Stimulated activated CD8-positive, alpha-beta memory T cell treated with anti-CD3 and anti-CD28 coated beads, Interleukin-7, amount 100 ng/mL, for 1 hour (primary cell): ENCODE results near the gene NANOG.
"Not testable (repeated sequence)": the region's sequence is repeated elsewhere in the genome, so short reads cannot be mapped to it uniquely, and the experiment has no call there.

Source experiments
- DNase-seq, 2 donors: peaks; one replicate each; pipeline ENCODE4 v3.0.0-alpha.2; 2020; ENCODE audit warnings: low read depth in 2 of 2

NANOG gene

GRCh38 chr12:7801460-7801859, 12.3 kb downstream of the NANOG start:
- DNase-seq, result no peak

- not testable (repeated sequence) for DNase-seq
Measured at GRCh38 chr12:7806319-7806718, 17.1 kb downstream of the NANOG start.

GRCh38 chr12:7806863-7807487, 17.8 kb downstream of the NANOG start:
- peak; percentile 26 to 45 for DNase-seq

GRCh38 chr12:7825754-7826153, 36.6 kb downstream of the NANOG start:
- not testable (repeated sequence) for DNase-seq

- not testable (repeated sequence) for DNase-seq
Measured at GRCh38 chr12:7829737-7830136, 40.5 kb downstream of the NANOG start.

- DNase-seq, result no peak
Measured at GRCh38 chr12:7832059-7832696, 43.0 kb downstream of the NANOG start.

GRCh38 chr12:7833201-7833600, 44.0 kb downstream of the NANOG start:
- not testable (repeated sequence) for DNase-seq

GRCh38 chr12:7833831-7834230, 44.6 kb downstream of the NANOG start:
- no peak for DNase-seq

- DNase-seq, result no peak
Measured at GRCh38 chr12:7834701-7835100, 45.5 kb downstream of the NANOG start.

GRCh38 chr12:7835116-7835515, 45.9 kb downstream of the NANOG start:
- no peak for DNase-seq

- DNase-seq, result no peak
Measured at GRCh38 chr12:7835766-7836165, 46.6 kb downstream of the NANOG start.

- DNase-seq, result no peak
Measured at GRCh38 chr12:7837366-7837765, 48.2 kb downstream of the NANOG start.

- not testable (repeated sequence) for DNase-seq
Measured at GRCh38 chr12:7839226-7839625, 50.0 kb downstream of the NANOG start.

- not testable (repeated sequence) for DNase-seq
Measured at GRCh38 chr12:7839848-7840247, 50.6 kb downstream of the NANOG start.

GRCh38 chr12:7842444-7842843, 53.2 kb downstream of the NANOG start:
- DNase-seq, result not testable (repeated sequence)

GRCh38 chr12:7843149-7843548, 53.9 kb downstream of the NANOG start:
- not testable (repeated sequence) for DNase-seq

GRCh38 chr12:7843583-7843982, 54.4 kb downstream of the NANOG start:
- DNase-seq, result not testable (repeated sequence)

- no peak for DNase-seq
Measured at GRCh38 chr12:7844116-7844515, 54.9 kb downstream of the NANOG start.

GRCh38 chr12:7847226-7848097, 58.3 kb downstream of the NANOG start:
- not testable (repeated sequence) for DNase-seq

GRCh38 chr12:7848098-7848422, 58.9 kb downstream of the NANOG start:
- not testable (repeated sequence) for DNase-seq
